GDM1 (cell line): ENCODE data around the gene TIGAR.

ENCODE experiments used
- DNase-seq: peaks from one replicate; lab custom pipeline; 2025; lab: John Stamatoyannopoulos, UW

Gene TIGAR, protein sequence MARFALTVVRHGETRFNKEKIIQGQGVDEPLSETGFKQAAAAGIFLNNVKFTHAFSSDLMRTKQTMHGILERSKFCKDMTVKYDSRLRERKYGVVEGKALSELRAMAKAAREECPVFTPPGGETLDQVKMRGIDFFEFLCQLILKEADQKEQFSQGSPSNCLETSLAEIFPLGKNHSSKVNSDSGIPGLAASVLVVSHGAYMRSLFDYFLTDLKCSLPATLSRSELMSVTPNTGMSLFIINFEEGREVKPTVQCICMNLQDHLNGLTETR

DNA sequence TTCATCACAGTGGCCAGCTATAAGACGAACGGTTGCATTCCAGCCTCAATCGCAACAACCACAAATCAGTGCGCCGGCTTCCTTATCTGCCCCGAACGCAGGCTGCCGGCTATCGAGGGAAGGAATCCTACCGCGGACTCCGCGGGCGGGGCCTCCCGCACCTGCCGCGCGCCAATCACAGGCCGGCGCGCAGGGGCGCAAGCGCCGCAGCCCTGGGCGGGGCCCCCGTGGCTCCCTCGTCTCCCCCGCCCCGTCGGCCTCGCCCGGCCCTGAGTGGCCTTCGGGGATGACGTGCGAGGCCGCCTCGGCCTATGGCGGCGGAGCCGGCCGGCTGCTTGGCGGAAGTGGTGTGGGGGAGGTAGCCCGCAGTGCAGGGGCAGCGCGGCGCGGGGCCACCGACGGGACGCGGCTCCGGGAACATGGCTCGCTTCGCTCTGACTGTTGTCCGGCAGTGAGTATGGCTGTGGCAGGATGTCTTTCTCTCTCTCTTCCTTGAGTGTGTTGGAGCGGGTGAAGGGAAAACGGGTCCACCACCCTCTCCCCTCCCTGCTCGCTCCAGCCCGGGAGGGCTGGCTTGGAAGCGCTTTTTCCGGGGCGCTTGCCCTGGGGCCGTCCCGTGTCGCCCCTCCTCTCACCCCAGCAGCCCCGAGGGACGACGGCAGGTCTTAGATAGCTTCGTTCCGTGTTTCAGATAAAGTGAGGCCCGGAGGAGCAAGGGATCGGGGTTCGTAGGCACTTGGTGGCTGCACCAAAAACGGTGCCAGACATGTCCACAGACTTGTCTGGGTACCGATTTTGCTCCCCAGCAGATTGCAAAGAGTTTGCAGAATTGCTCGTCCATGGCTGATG is at the start of gene TIGAR:
TSS of gene TIGAR (plus strand) at position 361 of the 849 bp plus-strand sequence. CDS start at position 420, 59 bp downstream.
- peak; percentile 92 for DNase-seq

- DNase-seq = peak; percentile 91
Measured at GRCh38 chr12:4271717-4272423, 49.1 kb upstream of the TIGAR start.

DNA sequence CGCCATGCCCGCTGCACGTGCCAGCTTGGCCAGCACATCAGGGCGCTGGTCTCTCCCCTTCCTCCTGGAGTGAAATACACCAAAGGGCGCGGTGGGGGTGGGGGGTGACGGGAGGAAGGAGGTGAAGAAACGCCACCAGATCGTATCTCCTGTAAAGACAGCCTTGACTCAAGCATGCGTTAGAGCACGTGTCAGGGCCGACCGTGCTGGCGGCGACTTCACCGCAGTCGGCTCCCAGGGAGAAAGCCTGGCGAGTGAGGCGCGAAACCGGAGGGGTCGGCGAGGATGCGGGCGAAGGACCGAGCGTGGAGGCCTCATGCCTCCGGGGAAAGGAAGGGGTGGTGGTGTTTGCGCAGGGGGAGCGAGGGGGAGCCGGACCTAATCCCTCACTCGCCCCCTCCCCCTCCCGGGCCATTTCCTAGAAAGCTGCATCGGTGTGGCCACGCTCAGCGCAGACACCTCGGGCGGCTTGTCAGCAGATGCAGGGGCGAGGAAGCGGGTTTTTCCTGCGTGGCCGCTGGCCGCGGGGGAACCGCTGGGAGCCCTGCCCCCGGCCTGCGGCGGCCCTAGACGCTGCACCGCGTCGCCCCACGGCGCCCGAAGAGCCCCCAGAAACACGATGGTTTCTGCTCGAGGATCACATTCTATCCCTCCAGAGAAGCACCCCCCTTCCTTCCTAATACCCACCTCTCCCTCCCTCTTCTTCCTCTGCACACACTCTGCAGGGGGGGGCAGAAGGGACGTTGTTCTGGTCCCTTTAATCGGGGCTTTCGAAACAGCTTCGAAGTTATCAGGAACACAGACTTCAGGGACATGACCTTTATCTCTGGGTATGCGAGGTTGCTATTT is 48.4 kb upstream of the TIGAR start:
- peak; percentile 78 for DNase-seq

GRCh38 chr12:4273273-4273651 is 47.8 kb upstream of the TIGAR start:
- DNase-seq = no peak

GRCh38 chr12:4273652-4274395 is 47.2 kb upstream of the TIGAR start, which contains the start of gene CCND2:
Gene CCND2 (plus strand): TSS chr12:4273762. CDS start chr12:4274041, 279 bp downstream.
- DNase-seq = peak; percentile 91

DNA sequence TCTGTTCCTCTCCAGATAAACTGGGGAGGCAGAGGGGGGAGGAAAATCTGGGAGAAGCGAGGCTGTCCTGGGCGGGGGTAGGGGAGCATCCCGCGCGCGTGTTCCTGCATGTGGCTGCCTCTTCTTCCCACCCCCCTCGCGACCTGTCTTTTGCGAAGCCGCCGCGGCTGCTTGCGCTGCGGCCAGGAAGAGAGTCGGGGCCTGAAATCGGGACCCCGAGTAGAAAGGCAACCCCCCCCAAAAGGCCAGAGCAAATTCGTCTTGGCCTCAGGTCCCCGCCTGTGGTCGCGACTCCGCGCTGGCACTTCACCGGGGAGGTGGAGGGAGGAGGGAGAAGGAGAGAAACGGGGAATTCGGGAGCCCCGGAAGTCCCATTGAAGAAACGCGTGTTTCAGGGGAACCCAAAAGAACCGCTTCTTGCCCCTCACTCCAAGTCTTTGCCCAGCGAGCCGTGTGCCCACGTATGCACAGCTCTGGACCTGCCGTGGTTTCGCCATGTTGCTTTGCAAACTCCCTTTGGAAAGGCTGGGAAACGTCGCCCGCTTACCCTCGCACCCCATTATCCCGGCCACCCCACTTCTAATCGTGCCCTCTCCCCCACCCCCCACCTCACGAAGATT is 46.5 kb upstream of the TIGAR start:
- no peak for DNase-seq

- DNase-seq = no peak
Measured at GRCh38 chr12:4275016-4275869, 45.8 kb upstream of the TIGAR start.

DNA sequence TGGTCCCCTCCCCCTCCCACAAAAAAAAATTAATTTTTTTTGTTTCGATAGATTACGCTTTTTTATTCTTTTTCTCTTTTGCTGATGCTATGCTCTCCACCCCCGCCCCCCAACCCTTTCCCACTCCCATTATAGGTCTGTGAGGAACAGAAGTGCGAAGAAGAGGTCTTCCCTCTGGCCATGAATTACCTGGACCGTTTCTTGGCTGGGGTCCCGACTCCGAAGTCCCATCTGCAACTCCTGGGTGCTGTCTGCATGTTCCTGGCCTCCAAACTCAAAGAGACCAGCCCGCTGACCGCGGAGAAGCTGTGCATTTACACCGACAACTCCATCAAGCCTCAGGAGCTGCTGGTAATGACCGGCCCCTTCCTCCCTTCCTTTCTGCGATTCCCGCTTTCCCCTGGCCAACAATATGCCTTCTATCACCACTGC is 45.1 kb upstream of the TIGAR start:
- DNase-seq = no peak

DNA sequence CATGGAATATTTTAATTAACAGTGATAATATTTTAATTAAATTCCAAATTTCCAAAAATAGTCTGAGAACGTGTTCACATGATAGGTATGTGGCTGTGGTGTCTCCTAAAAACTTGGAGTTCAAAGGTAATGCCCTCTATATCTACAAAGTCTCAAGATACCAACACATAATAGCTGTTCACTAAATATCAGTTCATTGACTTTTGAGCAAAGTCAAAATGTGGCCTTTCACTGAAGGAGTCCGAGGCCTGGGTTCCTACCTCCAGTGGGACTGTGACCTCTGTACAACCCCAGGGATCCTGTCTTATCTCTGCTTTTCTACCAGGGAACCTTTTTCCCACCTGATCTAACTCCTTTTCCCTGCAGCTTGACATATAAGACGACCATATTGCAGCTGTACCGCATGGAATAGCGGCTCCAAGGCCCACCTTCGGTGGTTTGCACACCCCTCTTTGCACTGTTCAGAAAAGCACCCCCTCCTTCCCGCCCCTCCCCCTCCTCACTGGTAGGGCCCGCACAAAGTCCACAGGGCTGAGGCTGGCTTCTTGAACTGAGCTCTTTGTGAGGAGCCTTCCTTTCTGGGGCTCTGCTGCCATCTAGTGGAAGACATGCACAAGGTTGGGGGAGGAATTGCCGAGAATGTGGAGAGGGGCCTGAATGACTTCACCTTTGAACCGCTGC is 44.3 kb upstream of the TIGAR start:
- DNase-seq = peak; percentile 81

DNA sequence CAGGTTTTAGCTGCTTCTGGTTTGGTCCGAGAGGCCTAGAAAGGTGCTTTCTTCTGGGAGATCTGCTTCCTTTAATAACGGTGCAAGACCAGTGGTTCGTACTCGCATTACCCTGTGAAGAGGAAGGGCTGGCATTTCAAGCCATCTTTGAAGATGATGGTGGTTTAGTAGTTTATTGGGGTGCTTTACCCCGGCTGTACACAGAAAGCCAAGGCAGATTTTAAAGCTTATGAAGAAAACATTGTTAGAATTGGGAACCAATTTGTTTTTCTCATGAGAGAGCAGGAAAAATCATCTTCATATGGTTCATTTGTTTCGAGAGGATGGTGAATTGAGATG is 43.8 kb upstream of the TIGAR start:
- no peak for DNase-seq

DNA sequence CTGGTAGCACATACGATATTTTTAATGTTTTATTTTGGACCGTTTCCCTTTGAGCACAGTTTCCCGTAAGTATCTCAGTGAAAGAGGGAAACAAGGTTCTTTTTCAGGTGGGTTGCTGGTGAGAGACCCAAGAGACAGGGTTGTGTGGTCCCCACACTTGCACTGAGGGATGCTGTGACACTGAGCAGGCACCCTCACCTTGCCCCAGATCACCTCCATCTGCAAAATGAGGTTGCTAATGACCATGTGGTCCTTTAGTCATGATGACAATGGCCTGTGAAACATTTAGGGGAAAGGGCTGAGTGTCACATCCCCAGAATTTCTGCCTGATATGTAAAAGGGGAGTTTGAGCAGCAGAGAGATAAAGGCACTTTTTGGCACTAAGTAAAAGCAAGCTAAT is 43.2 kb upstream of the TIGAR start:
- DNase-seq = no peak

DNA sequence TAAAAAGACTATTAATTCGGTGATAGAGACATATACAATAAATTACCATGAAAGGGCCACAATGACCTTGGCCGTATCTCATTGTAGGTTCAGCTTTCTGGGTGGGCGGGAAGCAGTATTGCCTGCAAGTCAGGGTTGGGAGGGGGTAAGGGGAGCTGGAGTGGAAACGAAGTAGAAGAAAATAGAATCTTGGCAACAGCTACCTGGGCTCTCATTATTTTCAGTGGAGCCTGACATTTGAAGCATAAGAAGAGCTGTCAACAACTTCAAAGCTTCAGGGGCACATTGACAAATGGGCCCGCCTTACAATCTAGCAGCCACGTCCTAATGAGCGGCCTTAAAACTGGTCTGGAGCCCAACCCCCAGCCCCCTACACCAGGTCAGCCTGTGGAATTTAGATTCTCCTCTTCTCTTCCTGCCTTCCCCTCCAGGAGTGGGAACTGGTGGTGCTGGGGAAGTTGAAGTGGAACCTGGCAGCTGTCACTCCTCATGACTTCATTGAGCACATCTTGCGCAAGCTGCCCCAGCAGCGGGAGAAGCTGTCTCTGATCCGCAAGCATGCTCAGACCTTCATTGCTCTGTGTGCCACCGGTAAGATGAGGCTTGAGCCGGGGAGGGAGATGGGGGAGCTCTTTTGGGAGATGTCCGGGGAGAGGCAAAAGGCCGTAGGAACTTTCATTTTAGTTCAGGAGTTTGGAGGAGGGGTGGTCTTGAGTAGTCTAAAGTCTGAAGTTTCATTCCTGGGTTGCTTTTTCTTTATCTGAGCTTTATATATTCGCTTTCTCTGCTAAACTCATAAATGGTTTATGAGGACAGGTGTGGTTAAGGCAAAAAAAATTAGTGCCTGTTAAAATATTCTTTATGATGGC is 42.5 kb upstream of the TIGAR start:
- no peak for DNase-seq

GRCh38 chr12:4279198-4279690 is 41.8 kb upstream of the TIGAR start:
- no peak for DNase-seq

GRCh38 chr12:4280351-4281163 is 40.5 kb upstream of the TIGAR start:
- no peak for DNase-seq

- no peak for DNase-seq
Measured at GRCh38 chr12:4281173-4281654, 39.8 kb upstream of the TIGAR start.

DNA sequence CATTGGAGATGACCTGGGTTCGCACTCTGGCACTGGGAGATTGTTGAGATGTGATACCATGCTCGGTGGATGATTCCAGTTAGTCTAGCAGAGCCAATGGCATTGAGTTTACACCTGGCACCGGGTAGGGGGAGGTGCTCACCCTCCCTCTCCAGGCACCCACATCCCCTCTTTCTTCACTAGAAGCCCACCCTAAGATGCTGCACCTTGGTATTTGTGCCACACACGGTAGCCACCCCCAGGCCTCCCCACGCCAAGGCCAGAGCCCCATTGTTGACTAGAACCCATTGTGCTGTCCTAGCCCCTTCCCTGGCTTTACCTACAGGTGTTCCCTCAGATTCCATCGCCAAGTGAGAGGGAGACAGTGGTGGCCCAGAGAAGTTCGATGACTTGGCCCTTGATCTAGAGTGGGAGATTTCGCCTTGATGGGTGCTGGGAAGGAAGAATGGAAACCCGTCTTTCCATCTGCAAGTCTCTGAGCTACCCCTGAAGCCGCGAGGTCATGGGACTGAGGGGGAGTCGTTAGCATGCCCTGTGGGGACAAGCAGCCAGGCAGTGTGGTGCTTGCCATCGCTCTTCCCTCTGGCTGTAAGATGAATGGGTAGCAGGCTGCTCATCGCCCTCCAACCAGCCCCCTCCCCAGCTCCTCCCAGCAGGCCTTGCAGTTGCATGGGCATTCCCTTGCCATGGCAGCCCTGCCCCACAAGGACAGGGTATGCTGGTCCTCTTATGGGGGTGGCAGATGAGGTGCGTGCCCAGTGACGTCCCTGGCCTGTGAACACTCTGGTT is 38.7 kb upstream of the TIGAR start:
- DNase-seq = no peak
